ENCODE results near the gene PRSS36.

The PRSS36 gene

GRCh38 chr16:31135535-31136286 is 14.2 kb downstream of the PRSS36 start, which contains the start of gene PRSS8:
PRSS8 (minus strand) TSS chr16:31135727; CDS start chr16:31135498, 229 bp downstream.
- TF ChIP-seq FOXP2 (optimal IDR thresholded peaks at IDR 0.05; ENCODE audit: borderline replicate concordance, extremely low read depth, extremely low read length, insufficient read depth) (no peak), SIN3A (IDR thresholded peaks at IDR 0.05; ENCODE audit: borderline replicate concordance, insufficient read depth, low read length) (no peak), POLR2AphosphoS5 (IDR thresholded peaks at IDR 0.05; ENCODE audit: low read depth, low read length) (no peak), TAF1 (IDR thresholded peaks at IDR 0.05; ENCODE audit: borderline replicate concordance, insufficient read depth, low read length) (no peak)
- TF ChIP-seq, protein P1, sequence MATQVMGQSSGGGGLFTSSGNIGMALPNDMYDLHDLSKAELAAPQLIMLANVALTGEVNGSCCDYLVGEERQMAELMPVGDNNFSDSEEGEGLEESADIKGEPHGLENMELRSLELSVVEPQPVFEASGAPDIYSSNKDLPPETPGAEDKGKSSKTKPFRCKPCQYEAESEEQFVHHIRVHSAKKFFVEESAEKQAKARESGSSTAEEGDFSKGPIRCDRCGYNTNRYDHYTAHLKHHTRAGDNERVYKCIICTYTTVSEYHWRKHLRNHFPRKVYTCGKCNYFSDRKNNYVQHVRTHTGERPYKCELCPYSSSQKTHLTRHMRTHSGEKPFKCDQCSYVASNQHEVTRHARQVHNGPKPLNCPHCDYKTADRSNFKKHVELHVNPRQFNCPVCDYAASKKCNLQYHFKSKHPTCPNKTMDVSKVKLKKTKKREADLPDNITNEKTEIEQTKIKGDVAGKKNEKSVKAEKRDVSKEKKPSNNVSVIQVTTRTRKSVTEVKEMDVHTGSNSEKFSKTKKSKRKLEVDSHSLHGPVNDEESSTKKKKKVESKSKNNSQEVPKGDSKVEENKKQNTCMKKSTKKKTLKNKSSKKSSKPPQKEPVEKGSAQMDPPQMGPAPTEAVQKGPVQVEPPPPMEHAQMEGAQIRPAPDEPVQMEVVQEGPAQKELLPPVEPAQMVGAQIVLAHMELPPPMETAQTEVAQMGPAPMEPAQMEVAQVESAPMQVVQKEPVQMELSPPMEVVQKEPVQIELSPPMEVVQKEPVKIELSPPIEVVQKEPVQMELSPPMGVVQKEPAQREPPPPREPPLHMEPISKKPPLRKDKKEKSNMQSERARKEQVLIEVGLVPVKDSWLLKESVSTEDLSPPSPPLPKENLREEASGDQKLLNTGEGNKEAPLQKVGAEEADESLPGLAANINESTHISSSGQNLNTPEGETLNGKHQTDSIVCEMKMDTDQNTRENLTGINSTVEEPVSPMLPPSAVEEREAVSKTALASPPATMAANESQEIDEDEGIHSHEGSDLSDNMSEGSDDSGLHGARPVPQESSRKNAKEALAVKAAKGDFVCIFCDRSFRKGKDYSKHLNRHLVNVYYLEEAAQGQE (IDR thresholded peaks at IDR 0.05; ENCODE audit: insufficient read depth in 1 of 2, low read depth in 2 of 2, low read length in 2 of 2), result no peak

- no peak for TF ChIP-seq SIN3A (IDR thresholded peaks at IDR 0.05; ENCODE audit: borderline replicate concordance, insufficient read depth, low read length)
- no peak for TF ChIP-seq TAF1 (IDR thresholded peaks at IDR 0.05; ENCODE audit: borderline replicate concordance, insufficient read depth, low read length)
These were observed 15.0 kb downstream of the PRSS36 start for GRCh38 chr16:31134625-31135534.

- TF ChIP-seq POLR2AphosphoS5 (IDR thresholded peaks at IDR 0.05; ENCODE audit: low read depth, low read length) (no peak), TAF1 (IDR thresholded peaks at IDR 0.05; ENCODE audit: borderline replicate concordance, insufficient read depth, low read length) (no peak), FOXP2 (optimal IDR thresholded peaks at IDR 0.05; ENCODE audit: borderline replicate concordance, extremely low read depth, extremely low read length, insufficient read depth) (no peak), SIN3A (IDR thresholded peaks at IDR 0.05; ENCODE audit: borderline replicate concordance, insufficient read depth, low read length) (no peak)
- TF ChIP-seq, protein P1 (IDR thresholded peaks at IDR 0.05; ENCODE audit: insufficient read depth in 1 of 2, low read depth in 2 of 2, low read length in 2 of 2), result no peak
These were observed 15.7 kb downstream of the PRSS36 start for GRCh38 chr16:31134091-31134571.

DNA sequence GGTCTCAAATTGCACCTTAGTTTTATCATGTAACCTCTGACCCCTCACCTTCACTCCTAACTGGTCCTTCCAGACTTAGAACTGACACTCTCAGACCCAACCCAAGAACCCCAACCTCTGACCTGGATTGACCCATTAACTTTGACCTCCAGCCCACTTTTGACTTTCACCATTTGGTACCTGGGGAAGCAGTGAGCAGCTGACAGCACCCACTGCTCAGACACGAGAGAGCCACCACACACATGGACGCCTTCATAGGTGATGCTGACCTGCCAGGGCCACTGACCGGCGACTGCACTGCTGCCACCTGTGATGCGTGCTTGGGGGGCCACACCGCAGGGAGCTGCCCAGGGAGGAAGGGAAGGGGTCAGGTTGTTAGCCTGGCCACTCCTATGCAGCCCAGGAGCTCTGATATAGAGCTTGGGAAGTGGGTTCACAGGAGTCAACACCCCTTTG is 16.8 kb downstream of the PRSS36 start:
- TF ChIP-seq, protein P1 (IDR thresholded peaks at IDR 0.05; ENCODE audit: insufficient read depth in 1 of 2, low read depth in 2 of 2, low read length in 2 of 2), result no peak
- TF ChIP-seq POLR2AphosphoS5 (IDR thresholded peaks at IDR 0.05; ENCODE audit: low read depth, low read length) (no peak), FOXP2 (optimal IDR thresholded peaks at IDR 0.05; ENCODE audit: borderline replicate concordance, extremely low read depth, extremely low read length, insufficient read depth) (no peak), TAF1 (IDR thresholded peaks at IDR 0.05; ENCODE audit: borderline replicate concordance, insufficient read depth, low read length) (no peak), SIN3A (IDR thresholded peaks at IDR 0.05; ENCODE audit: borderline replicate concordance, insufficient read depth, low read length) (no peak)

- TF ChIP-seq SIN3A (IDR thresholded peaks at IDR 0.05; ENCODE audit: borderline replicate concordance, insufficient read depth, low read length), result no peak
- TF ChIP-seq FOXP2 (optimal IDR thresholded peaks at IDR 0.05; ENCODE audit: borderline replicate concordance, extremely low read depth, extremely low read length, insufficient read depth), result no peak
- TF ChIP-seq TAF1 (IDR thresholded peaks at IDR 0.05; ENCODE audit: borderline replicate concordance, insufficient read depth, low read length), result no peak
- TF ChIP-seq POLR2AphosphoS5 (IDR thresholded peaks at IDR 0.05; ENCODE audit: low read depth, low read length), result no peak
- TF ChIP-seq, protein P1 (IDR thresholded peaks at IDR 0.05; ENCODE audit: insufficient read depth in 1 of 2, low read depth in 2 of 2, low read length in 2 of 2), result no peak
These were observed 17.4 kb downstream of the PRSS36 start for GRCh38 chr16:31132303-31132979.

Data from PFSK-1 (cell line).